ENCODE data around the gene ABCB9.

ABCB9 gene

DNA sequence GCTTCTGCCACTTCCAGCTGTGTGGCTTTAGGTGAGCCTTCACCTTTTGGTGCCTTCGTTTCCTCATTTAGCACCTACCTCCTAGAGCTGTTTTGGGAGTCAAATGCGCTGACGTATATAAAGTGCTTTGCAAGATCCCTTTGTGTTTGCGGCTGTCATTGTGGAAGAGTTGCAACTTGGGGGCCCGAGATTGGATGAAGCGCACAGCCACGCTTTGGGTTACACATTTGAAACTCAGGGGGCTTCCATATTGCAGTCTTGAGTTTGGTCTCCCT is 13.6 kb upstream of the ABCB9 start:
- no peak for TF ChIP-seq CTCF (conservative IDR thresholded peaks at IDR 0.05)
- TF ChIP-seq ZFX (IDR thresholded peaks at IDR 0.05): no peak
- H3K27ac ChIP-seq: peak overlapping the region; percentile 86

DNA sequence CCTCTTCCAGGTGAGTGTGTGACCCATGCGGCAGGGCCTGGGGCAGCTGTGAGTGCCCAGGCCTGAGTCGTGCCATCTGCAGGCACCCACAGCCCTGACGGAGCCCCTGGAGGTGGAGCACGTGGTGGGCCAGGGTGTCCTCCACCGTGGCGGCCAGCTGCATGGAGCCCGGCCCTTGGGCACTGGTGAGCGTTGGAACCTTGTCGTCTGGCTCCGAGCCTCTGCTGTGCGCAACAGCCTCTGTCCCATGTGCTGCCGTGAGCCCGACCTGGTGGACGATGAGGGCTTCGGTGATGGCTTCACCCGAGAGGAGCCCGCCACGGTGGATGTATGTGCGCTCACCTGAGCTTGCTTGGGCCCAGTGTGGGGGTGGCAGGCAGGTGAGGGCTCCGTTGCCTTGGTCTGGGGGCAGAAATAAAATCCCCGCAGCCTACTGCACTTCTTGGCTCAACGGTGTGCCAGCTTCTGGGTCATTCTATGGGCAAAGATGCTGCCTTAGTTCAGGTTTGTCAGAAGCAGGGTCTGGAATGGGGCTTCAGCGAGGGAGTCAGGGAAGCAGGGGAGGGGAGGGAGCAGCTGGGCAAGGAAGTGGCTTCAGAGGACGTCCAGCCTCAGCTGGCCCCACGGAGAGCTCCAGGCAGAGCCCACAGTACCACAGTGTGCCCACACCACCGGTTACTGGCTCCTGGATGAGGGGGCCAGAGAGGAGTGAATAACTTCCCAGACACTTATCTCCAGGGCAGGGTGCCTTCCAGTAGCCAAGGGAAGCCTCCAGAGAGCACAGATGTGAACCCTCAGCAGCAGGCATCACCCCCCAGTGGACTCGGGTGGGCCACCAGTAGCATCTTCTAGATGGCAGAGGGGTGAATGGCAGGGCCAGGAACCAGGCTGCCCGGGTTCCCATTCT is 13.0 kb upstream of the ABCB9 start:
- TF ChIP-seq ZFX (IDR thresholded peaks at IDR 0.05): no peak
- TF ChIP-seq CTCF (conservative IDR thresholded peaks at IDR 0.05): no peak
- peak overlapping the region; percentile 86 for H3K27ac ChIP-seq

GRCh38 chr12:122978507-122978955 is 12.3 kb upstream of the ABCB9 start:
- H3K27ac ChIP-seq: no peak overlapping the region
- TF ChIP-seq CTCF (conservative IDR thresholded peaks at IDR 0.05) (no peak), ZFX (IDR thresholded peaks at IDR 0.05) (no peak)

DNA sequence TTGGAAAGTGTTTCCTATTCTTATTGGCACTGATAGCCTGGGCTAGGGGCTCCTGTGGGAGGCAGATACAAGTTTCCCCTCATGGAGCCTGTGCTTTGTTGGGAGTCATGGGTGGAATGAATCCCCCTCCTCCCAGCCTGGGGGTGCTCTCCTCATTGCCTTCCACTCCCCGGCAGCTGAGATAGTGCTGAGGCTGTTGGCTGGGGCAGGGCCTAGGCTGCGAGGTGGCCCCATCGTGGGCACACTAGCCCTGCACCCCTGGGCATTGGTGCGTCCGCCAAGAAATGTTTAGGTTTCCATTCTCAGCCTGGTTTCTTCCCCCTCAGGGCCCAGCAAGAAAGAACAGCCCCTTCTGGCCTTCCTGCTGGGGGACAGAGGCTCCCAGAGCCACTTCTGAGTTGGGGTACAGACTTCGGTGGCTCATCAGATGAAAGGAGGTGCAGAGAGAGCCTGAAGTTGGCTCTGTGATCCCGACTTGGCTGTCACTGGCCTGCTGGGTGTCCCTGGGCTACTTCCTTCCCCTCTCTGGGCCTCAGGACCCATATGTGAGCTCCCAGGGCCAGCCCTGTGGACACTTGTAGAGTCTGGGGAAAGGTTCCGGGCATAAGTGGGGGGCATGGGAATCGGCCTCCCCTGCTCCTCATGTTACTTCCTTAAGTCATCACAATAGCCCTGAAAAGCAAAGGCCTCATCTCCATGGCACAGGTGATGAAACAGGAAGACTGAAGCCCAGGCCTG is 11.6 kb upstream of the ABCB9 start:
- H3K27ac ChIP-seq: no peak overlapping the region
- TF ChIP-seq CTCF (conservative IDR thresholded peaks at IDR 0.05): no peak
- no peak for TF ChIP-seq ZFX (IDR thresholded peaks at IDR 0.05)

GRCh38 chr12:122977153-122977552 is 10.9 kb upstream of the ABCB9 start:
- no peak overlapping the region for H3K27ac ChIP-seq
- TF ChIP-seq CTCF (conservative IDR thresholded peaks at IDR 0.05) (no peak), ZFX (IDR thresholded peaks at IDR 0.05) (no peak)

DNA sequence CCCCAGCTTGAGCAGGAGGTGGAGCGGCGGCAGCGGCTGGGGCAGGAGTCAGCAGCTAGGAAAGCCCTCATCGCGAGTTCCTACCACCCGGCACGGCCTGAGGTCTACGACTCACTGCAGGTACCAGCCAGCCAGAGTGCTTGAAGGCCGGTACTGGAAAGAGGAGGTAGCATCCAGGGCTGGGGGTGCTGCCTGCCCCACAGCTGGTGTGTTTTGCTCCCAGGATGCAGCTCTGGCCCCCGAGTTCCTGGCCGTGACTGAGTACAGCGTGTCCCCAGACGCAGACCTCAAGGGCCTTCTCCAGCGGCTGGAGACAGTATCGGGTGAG is 10.3 kb upstream of the ABCB9 start:
- H3K27ac ChIP-seq: peak overlapping the region; percentile 92; the same call in 1 of the 2 replicates
- TF ChIP-seq CTCF (conservative IDR thresholded peaks at IDR 0.05) (no peak), ZFX (IDR thresholded peaks at IDR 0.05) (no peak)

All from C4-2B (cell line).